ENCODE results near the gene FAM53A.

GRCh38 chr4:1715002-1715758 lies 31.1 kb upstream of the FAM53A start:
- TF ChIP-seq CTCF (conservative IDR thresholded peaks at IDR 0.05; ENCODE audit: low read length), result no peak
- TF ChIP-seq EZH2phosphoT487 (IDR thresholded peaks at IDR 0.05; ENCODE audit: borderline replicate concordance, low read depth, low read length), result no peak
